IPS DF 4.7 (cell line): Measurements from ENCODE around the gene FAT4.

Source experiments
- DNase-seq: peaks from one replicate; pipeline ENCODE4 v3.0.0-alpha.2; 2013; ENCODE audit warnings: low spot score; ENCODE audit errors: extremely low read depth

Gene FAT4

DNA sequence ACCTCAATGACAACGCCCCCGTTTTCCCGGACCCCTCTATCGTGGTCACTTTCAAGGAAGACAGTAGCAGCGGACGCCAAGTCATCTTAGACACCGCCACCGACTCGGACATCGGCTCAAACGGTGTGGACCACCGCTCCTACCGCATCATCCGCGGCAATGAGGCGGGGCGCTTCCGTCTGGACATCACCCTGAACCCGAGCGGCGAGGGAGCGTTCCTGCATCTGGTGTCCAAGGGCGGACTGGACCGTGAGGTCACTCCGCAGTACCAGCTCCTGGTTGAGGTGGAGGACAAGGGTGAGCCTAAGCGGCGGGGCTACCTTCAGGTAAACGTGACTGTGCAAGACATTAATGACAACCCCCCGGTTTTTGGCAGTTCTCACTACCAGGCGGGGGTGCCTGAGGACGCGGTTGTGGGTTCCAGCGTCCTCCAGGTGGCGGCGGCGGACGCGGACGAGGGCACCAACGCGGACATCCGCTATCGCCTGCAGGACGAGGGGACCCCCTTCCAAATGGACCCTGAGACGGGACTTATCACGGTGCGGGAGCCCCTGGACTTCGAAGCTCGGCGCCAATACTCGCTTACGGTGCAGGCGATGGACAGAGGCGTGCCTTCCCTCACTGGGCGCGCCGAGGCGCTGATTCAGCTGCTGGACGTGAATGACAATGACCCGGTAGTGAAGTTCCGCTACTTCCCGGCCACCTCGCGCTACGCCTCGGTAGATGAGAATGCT lies 2.2 kb downstream of the FAT4 start:
- DNase-seq, result no peak

DNA sequence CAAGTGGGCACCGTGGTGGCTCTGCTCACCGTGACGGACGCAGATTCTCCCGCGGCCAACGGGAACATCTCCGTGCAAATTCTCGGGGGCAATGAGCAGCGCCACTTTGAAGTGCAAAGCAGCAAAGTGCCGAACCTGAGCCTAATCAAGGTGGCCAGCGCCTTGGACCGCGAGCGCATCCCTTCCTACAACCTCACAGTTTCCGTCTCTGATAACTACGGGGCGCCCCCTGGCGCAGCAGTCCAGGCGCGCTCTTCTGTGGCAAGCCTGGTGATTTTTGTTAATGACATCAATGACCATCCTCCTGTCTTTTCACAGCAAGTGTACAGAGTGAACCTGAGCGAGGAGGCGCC lies 2.7 kb downstream of the FAT4 start:
- no peak for DNase-seq

DNA sequence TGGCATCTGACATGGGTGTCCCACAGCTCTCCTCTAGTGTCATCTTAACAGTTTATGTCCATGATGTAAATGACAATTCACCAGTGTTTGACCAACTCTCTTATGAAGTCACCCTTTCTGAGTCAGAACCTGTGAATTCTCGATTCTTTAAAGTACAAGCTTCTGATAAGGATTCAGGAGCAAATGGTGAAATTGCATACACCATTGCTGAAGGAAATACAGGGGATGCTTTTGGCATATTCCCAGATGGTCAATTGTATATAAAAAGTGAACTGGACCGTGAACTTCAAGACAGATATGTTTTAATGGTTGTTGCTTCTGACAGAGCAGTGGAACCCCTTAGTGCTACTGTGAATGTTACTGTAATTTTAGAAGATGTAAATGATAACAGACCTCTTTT lies 4.6 kb downstream of the FAT4 start:
- no peak for DNase-seq

DNA sequence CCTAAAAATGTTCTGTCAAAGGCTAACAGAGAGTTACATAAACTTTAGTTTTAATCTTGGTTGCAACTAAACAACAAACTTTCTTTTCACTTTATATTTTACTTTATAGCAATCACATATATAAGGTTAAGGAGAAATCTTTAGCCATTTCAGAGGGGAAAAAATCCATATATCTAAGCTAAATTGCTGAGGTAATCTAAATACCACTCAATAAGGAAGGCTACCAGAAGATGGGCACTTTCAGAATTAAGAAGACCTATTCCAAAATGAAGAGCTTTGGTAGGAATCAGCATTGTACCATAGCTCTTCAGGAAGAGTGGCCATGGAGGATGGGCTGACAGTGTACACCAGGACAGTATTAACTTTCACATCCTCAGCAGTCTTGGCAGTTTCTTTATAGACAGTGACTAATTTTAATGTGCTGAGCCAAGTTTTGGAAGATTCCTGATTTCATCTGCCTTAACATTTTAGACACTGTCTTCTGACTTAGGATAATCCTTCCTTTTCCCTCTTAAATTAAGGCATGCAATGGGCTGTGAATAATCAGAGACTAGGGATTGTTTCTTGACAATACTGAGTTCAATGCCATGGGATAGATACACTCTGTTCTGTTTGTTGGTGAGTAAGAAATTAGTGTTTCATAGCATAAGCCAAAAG lies 7.1 kb downstream of the FAT4 start:
- no peak for DNase-seq

DNA sequence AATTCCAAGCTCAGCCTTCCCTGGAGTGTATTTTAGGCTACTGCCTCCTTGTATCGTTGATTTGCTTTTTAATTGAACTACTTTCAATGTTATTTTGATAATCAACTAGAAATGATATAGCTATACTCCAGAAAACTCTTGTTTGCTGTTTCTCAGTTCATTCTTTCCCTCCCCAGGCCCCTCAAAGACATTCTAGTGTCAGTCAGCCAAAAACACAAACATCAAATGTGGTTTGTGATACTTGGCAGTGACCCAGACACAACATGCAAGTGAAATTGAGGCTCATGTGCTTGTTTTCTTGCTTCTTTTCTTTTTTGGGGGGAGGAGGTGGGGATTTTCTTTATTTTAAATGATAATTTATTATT lies 7.6 kb downstream of the FAT4 start:
- no peak for DNase-seq

DNA sequence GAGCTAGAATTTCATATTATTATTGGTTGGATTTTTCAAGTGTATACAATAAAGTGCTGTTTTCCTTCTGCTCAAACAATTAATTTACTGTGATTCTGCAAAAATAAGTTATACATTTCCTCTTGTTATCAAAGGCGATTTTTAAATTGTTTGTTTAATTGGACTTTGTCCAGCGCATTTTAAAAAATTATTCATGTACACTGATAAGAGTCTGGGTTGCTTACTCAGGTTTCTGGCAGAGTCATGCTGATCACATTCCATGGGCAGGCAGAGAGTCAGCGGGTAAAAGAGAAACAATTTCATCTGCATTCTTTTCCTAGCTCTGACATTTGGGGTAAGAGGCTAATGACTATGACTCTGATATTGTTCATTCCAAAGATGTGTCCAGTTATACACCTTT lies 8.9 kb downstream of the FAT4 start:
- no peak for DNase-seq

DNA sequence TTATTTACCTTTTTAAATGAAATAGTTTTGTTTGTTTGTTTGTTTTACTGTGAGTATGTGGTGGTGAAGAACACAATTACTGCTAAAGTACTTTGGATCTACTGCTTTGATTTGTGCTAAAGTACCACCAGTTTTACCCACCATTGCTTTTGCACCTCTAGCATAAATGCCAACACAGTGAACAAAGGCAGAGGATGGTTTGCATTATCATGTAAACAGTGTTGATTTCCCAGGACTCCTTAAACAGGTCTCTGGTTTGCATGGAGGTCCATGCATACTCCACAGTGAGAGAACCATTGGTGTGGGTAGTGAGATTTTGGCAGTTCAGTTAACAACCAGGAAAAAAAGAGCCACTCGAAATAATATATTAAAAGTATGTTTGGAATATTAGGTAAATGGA lies 11.0 kb downstream of the FAT4 start:
- DNase-seq, result no peak

DNA sequence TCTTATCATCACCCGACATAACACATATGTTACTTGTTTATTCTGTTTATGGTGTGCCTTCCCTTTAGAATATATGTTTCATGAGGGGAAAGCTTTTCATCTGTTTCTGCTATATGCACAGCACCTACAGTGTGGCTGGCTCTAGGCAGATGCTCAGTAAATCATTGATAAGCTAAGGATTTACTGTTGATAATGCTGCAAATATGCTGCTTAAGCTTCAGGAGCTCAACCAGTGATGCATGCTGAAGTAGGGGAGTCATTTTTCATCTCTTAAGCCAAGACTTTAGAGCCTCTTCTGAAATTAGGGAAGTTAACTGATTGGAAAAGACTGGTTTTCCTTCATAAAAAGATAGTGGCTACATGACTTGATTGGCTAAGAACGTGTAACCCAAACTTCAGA lies 16.4 kb downstream of the FAT4 start:
- no peak for DNase-seq

DNA sequence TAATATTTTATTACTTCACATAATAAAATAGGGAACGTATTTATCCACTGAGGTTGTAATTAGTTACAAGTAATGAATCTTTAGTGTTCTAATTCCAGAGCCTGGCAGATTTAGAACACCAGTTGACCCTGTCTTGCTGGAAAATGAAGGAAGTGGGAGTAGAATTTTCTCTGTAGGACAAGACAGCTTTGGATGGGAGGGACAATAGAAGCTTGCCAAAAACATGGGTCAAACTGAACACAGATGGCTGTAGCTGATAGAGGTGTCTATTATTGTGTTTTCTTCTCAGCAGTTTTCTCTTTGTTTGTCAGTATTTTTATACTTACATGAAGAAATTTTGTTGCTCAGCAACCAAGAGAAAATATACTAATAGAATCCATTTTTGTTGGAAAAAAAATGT lies 20.2 kb downstream of the FAT4 start:
- no peak for DNase-seq

DNA sequence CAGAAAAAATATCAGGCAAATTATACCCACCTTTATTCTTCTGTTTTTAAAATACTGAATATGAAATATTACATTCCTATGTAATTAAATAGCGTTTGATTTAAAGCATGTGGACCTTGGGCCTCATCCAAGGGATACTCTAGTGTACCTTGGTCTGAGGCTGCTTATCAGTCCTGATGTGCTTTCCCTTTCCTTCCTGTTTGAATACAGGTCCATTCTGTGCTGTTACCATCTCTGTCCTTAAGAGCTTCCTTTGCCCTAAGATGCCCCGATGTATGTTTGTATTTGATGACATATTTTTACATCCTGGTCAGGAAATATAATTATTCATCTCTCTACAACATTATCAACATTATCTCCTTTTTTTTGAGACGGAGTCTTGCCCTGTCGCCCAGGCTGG lies 24.1 kb downstream of the FAT4 start:
- no peak for DNase-seq

DNA sequence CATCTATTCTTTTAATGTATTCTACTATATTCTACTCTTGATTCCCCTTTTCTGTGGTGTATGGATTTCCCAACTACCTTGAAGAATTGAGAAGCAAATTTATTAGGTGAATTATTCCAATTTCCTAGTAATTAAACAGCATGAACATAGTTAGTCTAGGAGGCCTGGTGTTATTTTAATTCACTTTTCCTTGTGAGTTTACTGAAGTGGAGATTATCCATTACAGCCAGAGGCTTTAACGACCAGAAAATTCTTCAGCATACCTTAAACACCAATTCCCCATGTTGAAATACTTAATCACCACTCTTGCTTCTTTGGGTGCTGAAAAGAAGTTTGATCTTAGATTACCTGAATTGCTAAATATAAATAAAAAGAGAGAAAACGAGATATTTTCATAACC lies 29.4 kb downstream of the FAT4 start:
- DNase-seq, result no peak

DNA sequence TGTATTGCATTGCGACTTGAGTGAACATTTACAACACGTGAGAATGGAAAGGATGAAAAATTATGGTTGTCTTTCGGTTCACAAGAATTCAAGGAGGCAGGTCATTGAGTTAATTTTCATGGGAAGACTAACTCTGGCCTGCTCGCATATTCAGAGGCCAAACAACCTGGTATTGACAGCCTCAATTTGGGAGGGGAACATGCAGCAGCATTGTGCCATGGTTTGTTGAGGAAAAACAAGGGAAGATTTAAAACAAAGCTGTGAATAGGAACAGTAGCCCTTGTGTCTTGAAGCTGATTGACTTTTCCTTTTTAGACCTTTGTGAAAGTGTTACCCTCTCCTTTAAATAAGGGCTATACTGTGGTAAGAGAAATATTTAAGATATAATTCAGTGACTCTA lies 31.9 kb downstream of the FAT4 start:
- no peak for DNase-seq

DNA sequence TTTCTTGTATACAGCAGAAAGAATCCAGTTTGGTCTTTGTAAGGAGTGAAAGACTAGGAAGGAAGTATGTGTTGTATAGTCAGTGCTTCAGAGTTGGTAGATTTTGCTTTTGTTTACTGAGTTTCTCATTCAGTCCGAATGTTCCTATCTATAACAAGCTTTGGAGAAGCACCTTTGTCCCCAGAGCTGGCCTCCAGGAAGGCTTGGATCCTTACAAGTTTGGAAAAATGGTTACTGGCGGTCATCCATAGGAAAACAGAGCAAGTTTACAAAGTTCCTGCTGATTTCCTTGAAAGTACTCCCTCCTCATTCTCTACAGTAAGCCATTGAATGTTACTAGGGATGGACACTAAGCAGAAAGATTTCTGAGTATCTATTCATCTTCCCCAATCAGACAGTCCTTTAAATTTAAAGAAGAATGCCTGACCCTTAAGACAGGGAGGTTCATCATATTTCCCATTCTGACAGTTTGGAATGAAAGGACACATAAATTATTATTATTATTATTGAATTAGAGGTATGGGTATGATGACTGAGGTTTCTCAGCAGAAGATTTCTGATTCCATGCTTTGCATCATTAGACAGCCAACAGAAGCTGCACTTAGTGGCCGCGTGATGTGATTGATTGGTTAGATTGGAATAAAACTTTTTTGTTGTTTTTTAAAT lies 35.8 kb downstream of the FAT4 start:
- DNase-seq, result no peak

DNA sequence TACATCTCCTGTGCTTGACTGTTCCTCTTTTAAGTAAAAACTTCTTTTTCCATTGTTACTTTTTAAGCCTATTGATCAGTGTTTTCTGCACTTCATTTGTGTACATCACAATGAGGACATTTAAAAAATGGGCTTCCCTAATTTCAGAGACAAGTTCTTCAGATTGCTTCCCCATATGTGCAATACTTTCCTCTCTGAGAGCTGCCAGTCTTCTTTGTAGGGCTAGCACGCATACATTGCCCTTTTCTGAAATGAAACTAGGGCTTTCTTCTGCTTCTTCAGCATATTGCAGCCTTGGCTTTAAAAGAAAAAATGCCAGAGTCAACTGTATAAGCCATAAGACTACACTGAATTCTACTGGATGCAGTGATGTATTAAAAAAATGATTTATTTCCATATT lies 37.8 kb downstream of the FAT4 start:
- DNase-seq, result no peak

DNA sequence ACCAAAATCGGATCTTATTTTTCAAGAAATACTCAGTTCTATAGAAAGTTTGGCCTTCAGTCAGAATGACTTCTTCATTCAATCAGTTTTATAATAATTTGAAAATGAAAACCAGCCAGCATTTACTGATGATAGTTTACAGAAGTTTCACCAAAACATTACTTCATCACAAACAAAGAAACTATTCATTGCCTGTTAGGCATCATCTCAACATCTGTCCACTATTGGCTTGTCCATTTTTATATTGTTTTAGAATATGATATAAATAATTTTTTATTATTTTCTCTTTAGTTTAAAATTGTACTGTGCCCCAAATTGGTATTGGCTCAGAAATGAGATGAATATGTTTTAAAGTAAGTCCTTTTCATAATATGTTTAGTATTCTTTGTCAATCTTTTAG lies 38.4 kb downstream of the FAT4 start:
- DNase-seq, result no peak

DNA sequence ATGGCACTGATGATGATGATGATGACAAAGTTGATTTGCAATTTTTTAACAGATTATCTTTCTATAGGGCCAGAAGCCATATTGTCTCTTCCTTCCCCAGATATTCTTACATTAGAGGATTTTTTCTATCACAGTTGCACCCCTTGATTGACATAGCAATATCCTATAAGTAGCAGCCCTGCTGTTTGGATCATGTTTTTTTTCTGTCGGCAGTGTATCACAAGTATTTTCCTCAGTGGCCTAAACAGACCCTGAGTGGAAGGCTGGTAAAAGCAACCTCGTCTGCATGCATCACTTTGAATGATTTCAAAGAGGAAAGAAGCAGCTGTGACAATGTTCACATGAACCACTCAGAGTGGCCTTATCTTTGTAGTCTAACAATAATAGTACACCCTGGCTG lies 41.0 kb downstream of the FAT4 start:
- DNase-seq, result no peak

DNA sequence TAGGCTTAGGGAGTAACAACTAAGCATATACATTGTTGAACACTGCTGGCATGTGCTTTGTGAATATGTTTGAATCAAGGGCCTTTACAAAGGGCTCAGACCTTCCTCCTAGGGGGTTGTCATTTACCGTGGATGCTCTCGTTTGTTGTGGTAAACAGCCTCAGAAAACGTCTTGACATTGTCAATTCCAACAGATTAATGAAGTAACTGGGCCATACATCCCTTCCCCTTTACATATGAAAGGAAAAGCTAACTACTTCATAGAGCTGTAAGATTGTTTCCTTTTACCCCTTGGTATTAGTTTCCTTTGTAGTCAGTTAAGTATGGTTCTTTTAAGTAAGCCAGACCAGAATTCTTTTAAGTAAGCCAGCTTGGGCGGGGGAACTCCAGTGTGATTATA lies 42.9 kb downstream of the FAT4 start:
- DNase-seq, result peak; percentile 86

DNA sequence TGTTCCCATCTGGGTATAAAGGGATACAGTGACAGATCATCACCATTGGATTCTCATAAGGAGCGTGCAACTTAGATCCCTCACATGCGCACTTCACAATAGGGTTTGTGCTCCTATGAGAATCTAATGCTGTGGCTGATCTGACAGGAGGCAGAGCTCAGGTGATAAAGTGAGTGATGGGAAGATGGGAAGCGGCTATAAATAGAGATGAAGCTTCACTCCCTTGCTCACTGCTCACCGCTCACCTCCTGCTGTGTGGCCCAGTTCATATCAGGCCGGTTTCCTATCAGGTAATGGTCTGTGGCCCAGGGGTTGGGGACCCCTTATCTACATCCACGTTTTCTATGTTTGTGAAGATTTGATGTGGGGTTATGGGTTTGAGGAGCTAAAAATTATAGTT lies 43.7 kb downstream of the FAT4 start:
- DNase-seq, result no peak

DNA sequence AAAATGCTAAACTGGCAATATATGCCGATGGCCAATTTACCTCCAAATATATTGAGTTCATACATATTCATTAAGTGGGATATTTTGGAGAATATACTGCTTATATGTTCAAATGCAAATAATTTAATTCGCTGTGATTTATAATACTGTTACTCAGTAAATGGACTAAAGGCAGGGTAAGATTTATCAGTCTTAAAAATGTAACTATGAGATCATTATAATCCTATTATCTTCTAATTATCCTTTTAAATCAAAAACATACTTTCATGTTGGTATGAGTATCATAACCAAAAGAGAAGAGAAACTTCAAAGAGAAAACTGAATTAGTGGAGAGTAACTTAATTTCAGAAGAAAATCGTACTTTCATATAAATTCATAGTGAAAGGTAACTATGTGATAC lies 44.6 kb downstream of the FAT4 start:
- no peak for DNase-seq

DNA sequence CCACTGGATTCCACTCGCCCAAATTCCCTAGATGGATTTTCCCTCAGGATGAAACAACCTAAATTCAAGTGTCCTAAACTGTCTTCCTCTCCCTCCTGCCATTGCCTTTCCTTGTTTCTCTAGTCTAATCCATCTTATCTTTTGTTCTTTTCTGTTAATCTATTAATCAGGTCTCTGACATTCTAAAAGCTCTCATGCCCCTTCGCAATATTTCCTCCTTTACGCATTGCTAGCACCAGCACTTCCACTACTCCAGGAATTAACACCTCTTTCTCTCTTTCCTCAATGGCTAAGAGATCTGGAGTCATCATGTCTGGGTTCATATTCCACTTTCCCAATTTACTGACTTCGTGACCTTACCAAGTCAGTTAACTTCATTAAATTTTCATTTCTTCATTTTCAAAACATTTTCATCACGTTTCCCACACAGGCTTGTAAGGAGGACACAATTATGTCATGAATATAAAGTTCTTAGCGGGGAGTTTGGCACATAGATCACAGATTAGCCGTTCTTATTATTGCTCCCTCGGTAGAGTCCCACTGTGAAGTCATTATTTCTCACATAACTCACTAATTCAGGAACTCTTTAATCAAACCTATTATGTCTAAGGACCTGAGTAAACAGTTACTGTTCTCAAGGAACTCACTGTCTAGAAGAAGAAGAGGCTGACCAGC lies 45.3 kb downstream of the FAT4 start:
- DNase-seq, result no peak

DNA sequence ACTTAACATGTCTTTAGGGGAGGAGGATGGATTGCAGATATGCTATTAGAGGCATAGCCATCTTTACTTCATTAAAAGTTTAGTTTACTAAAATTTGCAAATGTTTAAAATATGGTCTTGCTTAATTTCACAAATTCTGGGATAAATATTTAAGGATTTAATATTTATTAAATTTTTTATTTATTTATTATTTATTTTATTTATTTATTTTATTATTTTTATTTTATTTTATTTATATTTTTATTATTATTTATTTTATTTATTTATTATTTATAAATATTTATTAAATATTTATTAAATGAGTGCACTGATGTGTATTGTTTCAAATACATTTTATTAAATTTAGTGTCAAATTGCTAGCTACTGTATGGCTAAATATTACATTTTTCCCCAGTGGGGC lies 46.0 kb downstream of the FAT4 start:
- no peak for DNase-seq
